Measurements from ENCODE around the gene IRF6.

IRF6 gene

GRCh38 chr1:209777587-209777986, 28.4 kb downstream of the IRF6 start:
- H3K79me2 ChIP-seq (ENCODE audit: insufficient read depth, low read length) = no peaks in the 10 kb centered on the region
- H4K20me1 ChIP-seq (ENCODE audit: low read depth, low read length) = no peaks in the 10 kb centered on the region
- TF ChIP-seq EZH2phosphoT487 (conservative IDR thresholded peaks at IDR 0.05; ENCODE audit: low read length) = no peak
- TF ChIP-seq, protein P1, sequence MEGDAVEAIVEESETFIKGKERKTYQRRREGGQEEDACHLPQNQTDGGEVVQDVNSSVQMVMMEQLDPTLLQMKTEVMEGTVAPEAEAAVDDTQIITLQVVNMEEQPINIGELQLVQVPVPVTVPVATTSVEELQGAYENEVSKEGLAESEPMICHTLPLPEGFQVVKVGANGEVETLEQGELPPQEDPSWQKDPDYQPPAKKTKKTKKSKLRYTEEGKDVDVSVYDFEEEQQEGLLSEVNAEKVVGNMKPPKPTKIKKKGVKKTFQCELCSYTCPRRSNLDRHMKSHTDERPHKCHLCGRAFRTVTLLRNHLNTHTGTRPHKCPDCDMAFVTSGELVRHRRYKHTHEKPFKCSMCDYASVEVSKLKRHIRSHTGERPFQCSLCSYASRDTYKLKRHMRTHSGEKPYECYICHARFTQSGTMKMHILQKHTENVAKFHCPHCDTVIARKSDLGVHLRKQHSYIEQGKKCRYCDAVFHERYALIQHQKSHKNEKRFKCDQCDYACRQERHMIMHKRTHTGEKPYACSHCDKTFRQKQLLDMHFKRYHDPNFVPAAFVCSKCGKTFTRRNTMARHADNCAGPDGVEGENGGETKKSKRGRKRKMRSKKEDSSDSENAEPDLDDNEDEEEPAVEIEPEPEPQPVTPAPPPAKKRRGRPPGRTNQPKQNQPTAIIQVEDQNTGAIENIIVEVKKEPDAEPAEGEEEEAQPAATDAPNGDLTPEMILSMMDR (IDR thresholded peaks at IDR 0.05; ENCODE audit: insufficient read depth, low read length, poor library complexity, severe bottlenecking) = no peak
- H3K4me3 ChIP-seq (ENCODE audit: insufficient read depth, low read length, poor library complexity, severe bottlenecking) = no peak overlapping the region
- no peak overlapping the region for H3K4me2 ChIP-seq (ENCODE audit: low read depth, low read length, poor library complexity, severe bottlenecking)
- H3K9me3 ChIP-seq (ENCODE audit: insufficient read depth, low read length) = no peaks in the 10 kb centered on the region
- H3K9ac ChIP-seq (ENCODE audit: low read length) = no peak overlapping the region
- H2AFZ ChIP-seq (ENCODE audit: low read depth, low read length, severe bottlenecking) = no peak overlapping the region
- no peaks in the 10 kb centered on the region for H3K27me3 ChIP-seq (ENCODE audit: low read length)
- H3K36me3 ChIP-seq (ENCODE audit: low read length) = peaks cover 13% of the 10 kb centered on the region; the same call in 1 of the 2 replicates
- no peaks in the 10 kb centered on the region for H3K9me2 ChIP-seq (replicated peaks; ENCODE audit: insufficient read depth, low read length)
- no peaks in the 10 kb centered on the region for H3F3A ChIP-seq (ENCODE audit: insufficient read depth)
- H3K27ac ChIP-seq (ENCODE audit: low read depth, low read length) = no peak overlapping the region

DNA sequence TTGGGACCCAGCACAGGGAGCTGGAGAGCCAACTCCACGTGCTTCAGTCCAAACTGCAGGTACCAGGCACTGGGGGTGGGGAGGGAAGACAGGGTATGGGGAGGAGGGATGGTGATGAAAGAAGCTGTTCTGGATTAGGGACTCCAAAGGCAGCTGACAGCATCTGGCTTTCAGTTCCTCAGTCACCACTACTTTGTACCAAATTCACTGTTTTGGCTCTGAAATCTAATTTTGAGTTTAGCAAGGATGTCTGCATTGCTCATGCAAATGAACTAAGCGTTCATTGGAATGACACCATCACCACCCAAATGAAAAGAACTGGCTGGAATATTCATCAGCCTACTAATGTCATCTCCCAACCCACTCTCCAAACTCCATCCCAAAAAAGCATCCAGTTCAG, 30.3 kb downstream of the IRF6 start:
- Histone ChIP-seq H3K79me2 (ENCODE audit: insufficient read depth, low read length) (no peaks in the 10 kb centered on the region), H2AFZ (ENCODE audit: low read depth, low read length, severe bottlenecking) (no peak overlapping the region), H3K9me2 (replicated peaks; ENCODE audit: insufficient read depth, low read length) (no peaks in the 10 kb centered on the region), H3K27ac (ENCODE audit: low read depth, low read length) (no peak overlapping the region), H3F3A (ENCODE audit: insufficient read depth) (no peaks in the 10 kb centered on the region), H3K9ac (ENCODE audit: low read length) (no peak overlapping the region), H3K4me3 (ENCODE audit: insufficient read depth, low read length, poor library complexity, severe bottlenecking) (no peak overlapping the region), H3K9me3 (ENCODE audit: insufficient read depth, low read length) (no peaks in the 10 kb centered on the region), H3K27me3 (ENCODE audit: low read length) (no peaks in the 10 kb centered on the region), H3K36me3 (ENCODE audit: low read length) (peaks cover 13% of the 10 kb centered on the region; the same call in 1 of the 2 replicates), H3K4me2 (ENCODE audit: low read depth, low read length, poor library complexity, severe bottlenecking) (no peak overlapping the region), H4K20me1 (ENCODE audit: low read depth, low read length) (no peaks in the 10 kb centered on the region)
- TF ChIP-seq, protein P1 (IDR thresholded peaks at IDR 0.05; ENCODE audit: insufficient read depth, low read length, poor library complexity, severe bottlenecking) = no peak
- no peak for TF ChIP-seq EZH2phosphoT487 (conservative IDR thresholded peaks at IDR 0.05; ENCODE audit: low read length)

DNA sequence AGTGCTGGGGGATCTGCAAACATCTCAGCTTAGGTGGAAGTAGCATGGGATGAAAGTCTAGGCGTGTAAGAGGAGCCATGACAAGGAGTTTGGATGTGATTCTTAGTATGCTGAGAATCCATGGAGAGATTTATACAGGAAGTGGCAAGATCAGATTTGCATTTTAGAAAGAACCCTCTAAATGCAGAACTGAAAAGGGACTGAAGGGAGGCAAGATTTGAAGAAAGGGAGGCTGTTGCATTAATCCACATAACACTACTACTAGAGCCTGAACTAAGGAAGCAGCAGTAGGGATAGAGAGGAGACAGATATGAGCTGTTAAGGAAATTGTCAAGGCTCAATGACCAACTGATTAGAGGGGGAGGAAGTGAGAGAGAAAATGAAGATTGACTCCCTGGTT, 31.4 kb downstream of the IRF6 start:
- Histone ChIP-seq H3K9me2 (replicated peaks; ENCODE audit: insufficient read depth, low read length) (no peaks in the 10 kb centered on the region), H3K27me3 (ENCODE audit: low read length) (no peaks in the 10 kb centered on the region), H3K79me2 (ENCODE audit: insufficient read depth, low read length) (no peaks in the 10 kb centered on the region), H3K4me3 (ENCODE audit: insufficient read depth, low read length, poor library complexity, severe bottlenecking) (no peak overlapping the region), H3K36me3 (ENCODE audit: low read length) (peaks cover 13% of the 10 kb centered on the region; the same call in 1 of the 2 replicates), H3K27ac (ENCODE audit: low read depth, low read length) (no peak overlapping the region), H3K4me2 (ENCODE audit: low read depth, low read length, poor library complexity, severe bottlenecking) (no peak overlapping the region), H2AFZ (ENCODE audit: low read depth, low read length, severe bottlenecking) (no peak overlapping the region), H3F3A (ENCODE audit: insufficient read depth) (no peaks in the 10 kb centered on the region), H3K9me3 (ENCODE audit: insufficient read depth, low read length) (0 out of 2 replicates have a peak, but pooled peaks cover 3% of the 10 kb centered on the region), H4K20me1 (ENCODE audit: low read depth, low read length) (no peaks in the 10 kb centered on the region), H3K9ac (ENCODE audit: low read length) (no peak overlapping the region)
- TF ChIP-seq, protein P1 (IDR thresholded peaks at IDR 0.05; ENCODE audit: insufficient read depth, low read length, poor library complexity, severe bottlenecking) = no peak
- no peak for TF ChIP-seq EZH2phosphoT487 (conservative IDR thresholded peaks at IDR 0.05; ENCODE audit: low read length)

Data from SU-DHL-6 (cell line).